ENCODE measurements around the gene DLX3. TPM values are rescaled to one million over a fixed set of nuclear protein-coding genes. Genes with fewer than 3 reads are reported as not detected.

Gene DLX3
- total RNA-seq, 2 donors from 2014 or later = 0.36 to 0.68 TPM

GRCh38 chr17:50027881-50028735 is 33.1 kb upstream of the DLX3 start:
- WGBS = 49% methylated on average over 20 of the region's 20 CpGs
- DNase-seq (ENCODE audit: low spot score) = no peak
- Histone ChIP-seq H3K27me3 (replicated peaks; ENCODE audit: insufficient read depth) (no peaks in the 10 kb centered on the region), H3K36me3 (no peaks in the 10 kb centered on the region), H3K27ac (no peak overlapping the region), H3K4me1 (replicated peaks) (peaks cover 7% of the 10 kb centered on the region), H3K9me3 (no peaks in the 10 kb centered on the region), H3K4me3 (no peak overlapping the region)
- TF ChIP-seq POLR2A (IDR thresholded peaks at IDR 0.05) (no peak), POLR2AphosphoS5 (IDR thresholded peaks at IDR 0.05) (peak; percentile 20)
- intact Hi-C loops (cut with DNase I) = loop anchor here (1.0 to 5.0 kb wide), 2 partner anchors 34 to 59 kb away; no protein-coding TSS in a partner anchor

DNA sequence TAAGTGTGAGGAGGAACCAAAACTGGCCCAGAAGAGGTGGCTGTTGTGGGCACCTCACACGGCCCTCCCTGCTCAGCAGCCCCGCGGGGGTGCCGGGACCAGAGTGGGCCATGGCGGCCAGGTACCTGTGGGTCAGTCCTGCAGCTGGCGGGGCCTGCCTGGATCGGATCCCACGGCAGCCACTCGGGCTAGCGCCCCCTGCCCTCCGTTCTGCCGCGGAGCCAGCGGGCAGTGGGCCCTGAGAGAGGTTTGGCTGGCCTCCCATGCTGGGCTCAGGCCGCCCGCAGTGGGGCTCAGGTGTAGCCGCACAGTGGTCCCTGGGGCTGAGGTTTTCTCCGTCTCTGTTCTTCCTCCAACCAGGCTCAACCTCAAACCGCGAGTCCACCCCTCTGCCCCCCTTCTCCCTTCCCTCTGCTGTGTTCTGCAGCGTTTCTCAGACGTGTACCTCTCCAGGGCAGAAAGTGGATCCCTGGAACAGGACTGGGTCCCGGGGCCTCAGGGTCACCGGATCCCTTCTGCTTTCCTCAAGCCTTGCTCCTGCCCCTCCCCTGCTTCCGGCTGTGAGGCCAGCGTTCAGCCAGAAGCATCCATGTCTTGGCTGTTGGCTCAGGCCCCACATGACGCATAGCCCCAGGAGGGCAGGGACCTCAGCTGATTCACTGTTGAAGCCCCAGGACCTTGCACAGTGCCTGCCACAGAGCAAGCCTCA is 32.3 kb upstream of the DLX3 start:
- DNase-seq (ENCODE audit: low spot score) = no peak
- H3K4me3 ChIP-seq = peak overlapping the region in 1 of 2 donors; percentile 5
- no peaks in the 10 kb centered on the region for H3K27me3 ChIP-seq (replicated peaks; ENCODE audit: insufficient read depth)
- H3K9me3 ChIP-seq = no peaks in the 10 kb centered on the region
- intact Hi-C loops (cut with DNase I) = loop anchor here (1.0 to 5.0 kb wide), 2 partner anchors 35 to 60 kb away; no protein-coding TSS in a partner anchor
- H3K27ac ChIP-seq = no peak overlapping the region
- TF ChIP-seq POLR2AphosphoS5 (IDR thresholded peaks at IDR 0.05) = no peak
- TF ChIP-seq CTCF (IDR thresholded peaks at IDR 0.05) = peak in 1 of 4 experiments; percentile 17
- H3K36me3 ChIP-seq = no peaks in the 10 kb centered on the region
- 7% methylated on average over 27 of the region's 27 CpGs for WGBS
- peaks cover 7% of the 10 kb centered on the region for H3K4me1 ChIP-seq (replicated peaks)

DNA sequence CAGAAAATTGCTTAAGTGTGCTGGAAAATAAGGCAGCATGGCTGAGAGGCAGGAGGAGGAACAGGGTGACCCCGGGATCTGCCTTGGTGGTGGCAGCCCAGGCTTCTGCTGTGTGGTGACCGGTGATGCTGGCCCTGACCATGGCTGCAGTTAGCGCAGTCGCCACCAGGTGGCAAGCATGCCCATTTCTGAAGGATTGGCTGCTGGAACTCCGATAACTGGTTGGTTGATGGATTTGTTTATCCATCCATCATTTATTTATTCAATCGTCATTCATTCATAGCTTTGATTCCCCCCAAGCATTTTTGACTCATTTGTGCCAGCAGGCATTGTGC is 31.8 kb upstream of the DLX3 start:
- DNase-seq (ENCODE audit: low spot score) = peak; percentile 81
- WGBS = 2% methylated on average over 6 of the region's 6 CpGs
- no peak overlapping the region for H3K27ac ChIP-seq

GRCh38 chr17:50026046-50026675 is 31.1 kb upstream of the DLX3 start:
- TF ChIP-seq POLR2AphosphoS5 (IDR thresholded peaks at IDR 0.05) = no peak
- no peak overlapping the region for H3K4me3 ChIP-seq
- no peak overlapping the region for H3K27ac ChIP-seq
- no peaks in the 10 kb centered on the region for H3K9me3 ChIP-seq
- H3K4me1 ChIP-seq (replicated peaks) = peaks cover 7% of the 10 kb centered on the region
- 71% methylated on average over 8 of the region's 8 CpGs for WGBS
- DNase-seq (ENCODE audit: low spot score) = no peak
- H3K36me3 ChIP-seq = no peaks in the 10 kb centered on the region
- H3K27me3 ChIP-seq (replicated peaks; ENCODE audit: insufficient read depth) = no peaks in the 10 kb centered on the region
- intact Hi-C loops (cut with DNase I) = loop anchor here (5.0 kb wide), 1 partner anchor 36 kb away; no protein-coding TSS in a partner anchor

More for the DNA sequence above, 31.8 kb upstream of the DLX3 start:
- intact Hi-C loops (cut with DNase I) = loop anchor here (1.0 to 5.0 kb wide), 2 partner anchors 35 to 60 kb away; no protein-coding TSS in a partner anchor
- H3K4me1 ChIP-seq (replicated peaks) = peaks cover 7% of the 10 kb centered on the region
- TF ChIP-seq POLR2A (IDR thresholded peaks at IDR 0.05) = no peak
- TF ChIP-seq CTCF (IDR thresholded peaks at IDR 0.05) = peak; percentile 95 to 99 (median 98)
- peak; percentile 75 for TF ChIP-seq POLR2AphosphoS5 (IDR thresholded peaks at IDR 0.05)
- no peaks in the 10 kb centered on the region for H3K27me3 ChIP-seq (replicated peaks; ENCODE audit: insufficient read depth)
- no peak overlapping the region for H3K4me3 ChIP-seq
- no peaks in the 10 kb centered on the region for H3K9me3 ChIP-seq
- no peaks in the 10 kb centered on the region for H3K36me3 ChIP-seq

DNA sequence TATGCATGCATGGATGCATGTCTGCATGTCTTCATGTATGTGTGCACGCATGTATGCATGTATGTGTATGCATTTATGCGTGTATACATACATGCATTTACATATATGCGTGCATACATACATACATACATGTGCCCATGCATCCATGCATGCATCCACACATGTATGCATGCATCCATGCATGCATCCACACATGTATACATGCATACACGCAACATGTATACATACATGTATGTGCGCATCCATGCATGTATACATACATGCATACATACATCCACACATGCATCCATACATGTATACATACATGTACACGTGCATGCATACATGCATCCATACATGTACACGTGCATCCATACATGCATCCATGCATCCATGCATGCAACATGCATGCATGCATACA is 29.8 kb upstream of the DLX3 start:
- 44% methylated on average over 7 of the region's 7 CpGs for WGBS
- no peak overlapping the region for H3K27ac ChIP-seq
- no peaks in the 10 kb centered on the region for H3K9me3 ChIP-seq
- TF ChIP-seq POLR2AphosphoS5 (IDR thresholded peaks at IDR 0.05) = no peak
- TF ChIP-seq CTCF (IDR thresholded peaks at IDR 0.05) = no peak
- no peak for TF ChIP-seq POLR2A (IDR thresholded peaks at IDR 0.05)
- H3K4me1 ChIP-seq (replicated peaks) = peaks cover 7% of the 10 kb centered on the region
- no peak for DNase-seq (ENCODE audit: low spot score)
- intact Hi-C loops (cut with DNase I) = loop anchor here (5.0 kb wide), 1 partner anchor 37 kb away; no protein-coding TSS in a partner anchor
- H3K36me3 ChIP-seq = no peaks in the 10 kb centered on the region
- H3K27me3 ChIP-seq (replicated peaks; ENCODE audit: insufficient read depth) = no peaks in the 10 kb centered on the region
- H3K4me3 ChIP-seq = no peak overlapping the region

Measured in prostate gland (tissue), 2 donors.